HFF-Myc (cell line): Measurements from ENCODE around the gene PRKAG2.

Experiments used
- DNase-seq: peaks from one replicate; pipeline ENCODE4 v3.0.0-alpha.2; 2011; ENCODE audit warnings: low read depth; ENCODE audit errors: extremely low read depth
- H3K4me3 ChIP-seq: replicated peaks from 2 replicates; pipeline ENCODE4 v1.5.1; 2011; ENCODE audit warnings: low read depth, mild to moderate bottlenecking, control low read depth, low read length
- CTCF ChIP-seq: IDR thresholded peaks from 2 replicates; pipeline ENCODE4 v1.5.1; 2012; ENCODE audit warnings: mild to moderate bottlenecking, low read depth, low read length, control low read depth; ENCODE audit errors: missing control alignments

Gene PRKAG2

GRCh38 chr7:151592868-151593486 is 283.9 kb downstream of the PRKAG2 start:
- H3K4me3 ChIP-seq, result no peak overlapping the region
- peak; percentile 75 for DNase-seq
- no peak for TF ChIP-seq CTCF

- no peak for TF ChIP-seq CTCF
- H3K4me3 ChIP-seq, result no peak overlapping the region
- DNase-seq, result no peak
Observed at GRCh38 chr7:151592330-151592729, 284.6 kb downstream of the PRKAG2 start.

GRCh38 chr7:151591866-151592265 is 285.0 kb downstream of the PRKAG2 start:
- TF ChIP-seq CTCF, result no peak
- DNase-seq, result no peak
- no peak overlapping the region for H3K4me3 ChIP-seq

GRCh38 chr7:151590850-151591771 is 285.8 kb downstream of the PRKAG2 start:
- no peak overlapping the region for H3K4me3 ChIP-seq
- DNase-seq, result no peak

GRCh38 chr7:151590071-151590849 is 286.7 kb downstream of the PRKAG2 start:
- TF ChIP-seq CTCF, result no peak
- no peak overlapping the region for H3K4me3 ChIP-seq

More at GRCh38 chr7:151590850-151591771, 285.8 kb downstream of the PRKAG2 start:
- no peak for TF ChIP-seq CTCF

GRCh38 chr7:151588982-151589381 is 287.9 kb downstream of the PRKAG2 start:
- no peak for TF ChIP-seq CTCF

More at GRCh38 chr7:151590071-151590849, 286.7 kb downstream of the PRKAG2 start:
- no peak for DNase-seq

More at GRCh38 chr7:151588982-151589381, 287.9 kb downstream of the PRKAG2 start:
- H3K4me3 ChIP-seq, result no peak overlapping the region
- no peak for DNase-seq
